H1 (cell line): Measurements from ENCODE around the gene EHBP1. TPM values are rescaled to one million over a fixed set of nuclear protein-coding genes. Genes with fewer than 3 reads are reported as not detected.

Experiments
- CTCF ChIA-PET: fragments of 300-600 bp; sonication (Branson Sonifier 250); formaldehyde crosslinking; loops from one replicate; lab custom pipeline; 2021; ENCODE audit not compliant: partially characterized antibody; lab: Charles Lee
- POLR2A ChIA-PET: fragments of 300-600 bp; sonication (Branson Sonifier 250); formaldehyde crosslinking; loops from one replicate; lab custom pipeline; 2021; ENCODE audit warnings: inconsistent platforms; ENCODE audit not compliant: partially characterized antibody; lab: Charles Lee
- DNase-seq, 2 experiments: peaks; one replicate each; pipeline versions ENCODE4 v3.0.0 to v3.0.0-alpha.2; 2010 to 2022; ENCODE audit warnings: low spot score in 2 of 2, low read depth in 1 of 2, mixed read lengths in 1 of 2
- FAIRE-seq: peaks from 2 replicates; lab custom pipeline; 2011; peaks lifted over from hg19 to GRCh38; lab: Jason Lieb, UNC
- H2AFZ ChIP-seq: 2 replicates; pipeline ENCODE4 v1.8.1; 2012; ENCODE audit warnings: low read length, inconsistent platforms
- H2AK5ac ChIP-seq: 2 replicates; pipeline ENCODE4 v1.6.1; 2013; ENCODE audit warnings: low read depth, low read length
- H2BK120ac ChIP-seq: replicated peaks from 2 replicates; pipeline ENCODE3; 2013; ENCODE audit warnings: low read depth, low read length, inconsistent platforms
- H2BK12ac ChIP-seq: 2 replicates; pipeline ENCODE4 v1.6.1; 2013; ENCODE audit warnings: low read depth, low read length
- H2BK15ac ChIP-seq: 2 replicates; pipeline ENCODE4 v1.6.1; 2013; ENCODE audit warnings: low read length
- H2BK20ac ChIP-seq: 2 replicates; pipeline ENCODE4 v1.6.1; 2013; ENCODE audit warnings: low read length
- H2BK5ac ChIP-seq: 2 replicates; pipeline ENCODE4 v1.6.1; 2013; ENCODE audit warnings: low read depth, low read length
- H3K14ac ChIP-seq: 2 replicates; pipeline ENCODE4 v1.6.1; 2013; ENCODE audit warnings: inconsistent platforms; ENCODE audit not compliant: insufficient read length
- H3K18ac ChIP-seq: 2 replicates; pipeline ENCODE4 v1.6.1; 2013; ENCODE audit warnings: low read length; ENCODE audit errors: extremely low read depth
- H3K23ac ChIP-seq: 2 replicates; pipeline ENCODE4 v1.6.1; 2013; ENCODE audit warnings: inconsistent platforms; ENCODE audit not compliant: insufficient read length
- H3K23me2 ChIP-seq: 2 replicates; pipeline ENCODE4 v1.6.1; 2013; ENCODE audit warnings: low read depth, low read length
- H3K27ac ChIP-seq: 2 replicates; pipeline ENCODE4 v1.6.1; 2011; ENCODE audit warnings: low read depth, low read length, inconsistent platforms
- H3K27me3 ChIP-seq, 4 experiments: replicated peaks in 1 of 4; 1 replicate in 1 of 4; 2 replicates in 3 of 4; pipeline versions ENCODE4 v1.6.1 to v1.8.1; 2011 to 2013; ENCODE audit warnings: low read length in 3 of 4, mild to moderate bottlenecking in 3 of 4, inconsistent platforms in 2 of 4, mixed read lengths in 2 of 4, moderate library complexity in 1 of 4; ENCODE audit not compliant: control insufficient read depth in 3 of 4, insufficient read depth in 3 of 4; ENCODE audit errors: extremely low read depth in 1 of 4
- H3K36me3 ChIP-seq, 4 experiments: 2 replicates each; pipeline versions ENCODE4 v1.6.1 to v1.8.1; 2011 to 2013; ENCODE audit warnings: mild to moderate bottlenecking in 4 of 4, low read length in 3 of 4, moderate library complexity in 2 of 4, control low read depth in 1 of 4, inconsistent platforms in 1 of 4; ENCODE audit not compliant: insufficient read depth in 4 of 4, control insufficient read depth in 2 of 4
- H3K4ac ChIP-seq: replicated peaks from 2 replicates; pipeline ENCODE3; 2013; ENCODE audit warnings: low read length, low read depth, mixed read lengths, inconsistent platforms; ENCODE audit not compliant: insufficient read length
- H3K4me1 ChIP-seq, 4 experiments: replicated peaks in 1 of 4; 1 replicate in 1 of 4; 2 replicates in 3 of 4; pipeline versions ENCODE4 v1.6.1 to v1.8.1; 2011 to 2013; ENCODE audit warnings: low read length in 3 of 4, inconsistent platforms in 2 of 4, mixed read lengths in 1 of 4; ENCODE audit not compliant: insufficient read depth in 4 of 4, control insufficient read depth in 3 of 4
- H3K4me2 ChIP-seq, 2 experiments: 2 replicates each; pipeline versions ENCODE4 v1.6.1 to v1.8.1; 2011 to 2013; ENCODE audit warnings: low read depth in 2 of 2, low read length in 2 of 2, control low read depth in 1 of 2, inconsistent platforms in 1 of 2, mild to moderate bottlenecking in 1 of 2; ENCODE audit not compliant: insufficient read depth in 1 of 2
- H3K4me3 ChIP-seq, 4 experiments: fragments of 200-600, 300-600 bp in 1 of 4; sonication (generic), shearing (Covaris generic), sonication (Bioruptor Twin) in 1 of 4; 2 replicates each; pipeline versions ENCODE4 v1.5.1 to v1.8.1; 2011 to 2016; ENCODE audit warnings: low read length in 4 of 4, low read depth in 3 of 4, control low read depth in 2 of 4, inconsistent platforms in 2 of 4, mild to moderate bottlenecking in 2 of 4, mixed read lengths in 1 of 4, moderate library complexity in 1 of 4; ENCODE audit not compliant: insufficient read depth in 2 of 4; ENCODE audit errors: extremely low read depth in 1 of 4
- H3K56ac ChIP-seq: replicated peaks from 2 replicates; pipeline ENCODE3; 2013; ENCODE audit warnings: low read depth, mild to moderate bottlenecking, mixed read lengths, low read length, inconsistent platforms; ENCODE audit not compliant: insufficient read length
- H3K79me1 ChIP-seq: 2 replicates; pipeline ENCODE4 v1.6.1; 2013; ENCODE audit warnings: low read depth, low read length, control low read depth
- H3K79me2 ChIP-seq, 2 experiments: 2 replicates each; pipeline versions ENCODE4 v1.6.1 to v1.8.1; 2012 to 2013; ENCODE audit warnings: low read length in 2 of 2, mild to moderate bottlenecking in 2 of 2, inconsistent platforms in 1 of 2; ENCODE audit not compliant: insufficient read depth in 2 of 2, control insufficient read depth in 1 of 2
- H3K9ac ChIP-seq, 4 experiments: replicated peaks in 1 of 4; 1 replicate in 1 of 4; 2 replicates in 3 of 4; pipeline versions ENCODE4 v1.6.1 to v1.8.1; 2011 to 2013; ENCODE audit warnings: low read depth in 3 of 4, low read length in 3 of 4, control low read depth in 2 of 4, mild to moderate bottlenecking in 2 of 4, moderate library complexity in 2 of 4, inconsistent platforms in 1 of 4; ENCODE audit errors: extremely low read depth in 1 of 4
- H3K9me3 ChIP-seq, 2 experiments: 2 replicates each; pipeline versions ENCODE4 v1.6.1 to v1.8.1; 2012 to 2013; ENCODE audit warnings: mild to moderate bottlenecking in 2 of 2, moderate library complexity in 2 of 2, control low read depth in 1 of 2, inconsistent platforms in 1 of 2, low read depth in 1 of 2, low read length in 1 of 2, mixed read lengths in 1 of 2; ENCODE audit not compliant: insufficient read depth in 2 of 2
- H4K20me1 ChIP-seq, 2 experiments: replicated peaks in 1 of 2; 2 replicates each; pipeline versions ENCODE3 to v1.8.1; 2011 to 2013; ENCODE audit warnings: inconsistent platforms in 2 of 2, low read length in 2 of 2, mild to moderate bottlenecking in 1 of 2; ENCODE audit not compliant: insufficient read depth in 2 of 2, control insufficient read depth in 1 of 2
- H4K5ac ChIP-seq: 2 replicates; pipeline ENCODE4 v1.6.1; 2013; ENCODE audit warnings: low read length, low read depth, mixed read lengths, inconsistent platforms; ENCODE audit not compliant: insufficient read length
- H4K8ac ChIP-seq: 2 replicates; pipeline ENCODE4 v1.8.0; 2013; ENCODE audit warnings: mild to moderate bottlenecking, moderate library complexity, low read length, inconsistent platforms; ENCODE audit not compliant: insufficient read depth; ENCODE audit errors: extremely low read depth
- H4K91ac ChIP-seq: replicated peaks from 2 replicates; pipeline ENCODE3; 2013; ENCODE audit warnings: low read length, mixed read lengths, inconsistent platforms; ENCODE audit not compliant: insufficient read length
- CTCF ChIP-seq, 3 experiments: IDR thresholded peaks; 1 replicate in 2 of 3; 2 replicates in 1 of 3; pipeline versions ENCODE4 v1.5.1 to v1.6.1; 2011; ENCODE audit warnings: low read length in 3 of 3, mild to moderate bottlenecking in 3 of 3, inconsistent platforms in 2 of 3, low read depth in 1 of 3, moderate library complexity in 1 of 3; ENCODE audit not compliant: insufficient read depth in 1 of 3; ENCODE audit errors: control extremely low read depth in 1 of 3
- EP300 ChIP-seq, 2 experiments: IDR thresholded peaks; 1 replicate in 1 of 2; 2 replicates in 1 of 2; pipeline ENCODE4 v1.6.1; 2011 to 2012; ENCODE audit warnings: low read depth in 2 of 2, low read length in 2 of 2, mild to moderate bottlenecking in 2 of 2, borderline replicate concordance in 1 of 2, inconsistent platforms in 1 of 2, moderate library complexity in 1 of 2
- FOSL1 ChIP-seq: IDR thresholded peaks from 2 replicates; pipeline ENCODE4 v1.6.1; 2011; ENCODE audit warnings: mild to moderate bottlenecking, low read depth, low read length, moderate library complexity; ENCODE audit not compliant: insufficient read depth
- GTF2F1 ChIP-seq: IDR thresholded peaks from 2 replicates; pipeline ENCODE4 v1.6.1; 2012; ENCODE audit warnings: low read depth, low read length, improper control_type of control experiment, borderline replicate concordance
- HDAC2 ChIP-seq, 2 experiments: fragments of 300-600 bp in 1 of 2; sonication (generic) in 1 of 2; IDR thresholded peaks; 2 replicates each; pipeline ENCODE4 v1.6.1; 2011 to 2012; ENCODE audit warnings: low read depth in 2 of 2, low read length in 2 of 2, mild to moderate bottlenecking in 2 of 2, moderate library complexity in 2 of 2, borderline replicate concordance in 1 of 2, inconsistent platforms in 1 of 2
- RAD21 ChIP-seq, 2 experiments: IDR thresholded peaks in 1 of 2; conservative IDR thresholded peaks in 1 of 2; 2 replicates each; pipeline ENCODE4 v1.6.1; 2011; ENCODE audit warnings: low read depth in 2 of 2, low read length in 2 of 2, improper control_type of control experiment in 1 of 2, inconsistent platforms in 1 of 2, mild to moderate bottlenecking in 1 of 2, moderate library complexity in 1 of 2
- SP2 ChIP-seq: IDR thresholded peaks from 2 replicates; pipeline ENCODE4 v1.6.1; 2012; ENCODE audit warnings: mild to moderate bottlenecking, low read length, inconsistent platforms
- TAF7 ChIP-seq: optimal IDR thresholded peaks from 2 replicates; pipeline ENCODE3; 2011; ENCODE audit warnings: low read depth, mild to moderate bottlenecking, inconsistent platforms, low read length, moderate library complexity, borderline replicate concordance
- TBP ChIP-seq: IDR thresholded peaks from 2 replicates; pipeline ENCODE4 v1.6.1; 2011; ENCODE audit warnings: low read depth, low read length, improper control_type of control experiment
- TEAD4 ChIP-seq: IDR thresholded peaks from 2 replicates; pipeline ENCODE4 v1.6.1; 2012; ENCODE audit warnings: low read depth, low read length, inconsistent platforms, mixed read lengths
- WGBS, 2 experiments: shearing (Covaris generic) in 1 of 2; methylation state at CpG; one replicate each; pipeline versions ENCODE4 v1.1.6 to v1.1.7; 2013 to 2015; ENCODE audit warnings: low lambda C conversion rate in 2 of 2, mixed read lengths in 2 of 2, inconsistent platforms in 1 of 2, low coverage in 1 of 2, missing lambda C conversion rate in 1 of 2; ENCODE audit not compliant: insufficient replicate concordance in 2 of 2, insufficient coverage in 1 of 2, insufficient read length in 1 of 2; ENCODE audit errors: extremely low coverage in 1 of 2, missing lambda C conversion rate in 1 of 2; 5-methylcytosine and 5-hydroxymethylcytosine counted together
- polyA plus RNA-seq, 7 experiments: library from polyadenylated mRNA; depleted of rRNA in 3 of 7; stranded (reverse) in 5 of 7; unstranded in 2 of 7; fragments of >200 nt in 5 of 7; fragments of 200-250 nt in 2 of 7; gene quantifications; 1 replicate in 5 of 7; 2 replicates in 1 of 7; 4 replicates in 1 of 7; pipeline versions ENCODE4 v1.2.1 to v1.2.3, GENCODE V29; 2011 to 2013; ENCODE audit warnings: missing spikeins in 2 of 7, mixed read lengths in 2 of 7
- total RNA-seq: library from RNA; stranded (reverse); fragmentation: NEBNext Ultra II Directional; extraction: Animal tissue kit (Norgen Biotek cat#: 25700); gene quantifications from 2 replicates; pipeline ENCODE4 v1.2.1, GENCODE V29; 2021

Gene EHBP1
- total and polyA plus RNA-seq, 2 of the 8 experiments (the other 6 are each of a cell fraction or from before 2014, with no cell fraction given) = 12.0 to 64.1 TPM

GRCh38 chr2:62725712-62726055 lies 20.2 kb downstream of the EHBP1 start:
- Histone ChIP-seq H3K27ac (no peak overlapping the region), H2BK12ac (no peak overlapping the region), H3K79me1 (no peaks in the 10 kb centered on the region), H3K4me1 (peaks cover 0 to 11% (median 4%) of the 10 kb centered on the region in 4 experiments; a peak in 5 of 7 replicates), H3K27me3 (no peaks in the 10 kb centered on the region), H3K23me2 (peaks cover 1% of the 10 kb centered on the region; the same call in 1 of the 2 replicates), H3K36me3 (no peaks in the 10 kb centered on the region), H4K8ac (peak overlapping the region; percentile 72; the same call in 1 of the 2 replicates), H2AFZ (no peak overlapping the region), H4K5ac (no peak overlapping the region), H4K20me1 (peaks cover 2 to 9% of the 10 kb centered on the region in 2 experiments), H2BK15ac (0 out of 2 replicates have a peak overlapping the region, but pooled peaks have one; percentile 8), H4K91ac (peak overlapping the region; percentile 59), H3K56ac (no peak overlapping the region), H3K79me2 (peaks cover 9 to 80% of the 10 kb centered on the region in 2 experiments), H2BK5ac (peak overlapping the region; percentile 73), H2AK5ac (no peak overlapping the region), H3K4ac (peak overlapping the region; percentile 59), H3K4me3 (no peak overlapping the region), H3K18ac (no peak overlapping the region), H3K9ac (no peak overlapping the region), H3K4me2 (no peak overlapping the region), H3K14ac (no peak overlapping the region), H3K23ac (no peak overlapping the region), H2BK120ac (peak overlapping the region; percentile 29), H3K9me3 (peaks cover 0 to 3% of the 10 kb centered on the region in 2 experiments; a peak in 2 of 4 replicates), H2BK20ac (peak overlapping the region; percentile 72; the same call in 1 of the 2 replicates)
- DNase-seq (no peak), FAIRE-seq (no peak)
- CTCF ChIA-PET = interaction anchor here (0.8 to 1.3 kb wide), 5 partner anchors 22 to 269 kb away, joined by 3 to 9 read pairs (median 4); no protein-coding TSS in a partner anchor
- WGBS, 2 experiments = 94% methylated on average over 3 of the region's 3 CpGs; no CpG with 5 or more reads in 1 of the 2 experiments
- POLR2A ChIA-PET = interaction anchor here (1.5 kb wide), 1 partner anchor 40 kb away, joined by 4 read pairs; no protein-coding TSS in a partner anchor
- TF ChIP-seq FOSL1 (no peak), SP2 (no peak), EP300 (IDR thresholded peaks at IDR 0.05; ENCODE audit: borderline replicate concordance in 1 of 2, low read depth in 2 of 2, low read length in 2 of 2) (no peak), HDAC2 (IDR thresholded peaks at IDR 0.05; ENCODE audit: borderline replicate concordance in 1 of 2, low read depth in 2 of 2, low read length in 2 of 2) (no peak), TBP (no peak), TAF7 (no peak), CTCF (IDR thresholded peaks at IDR 0.05; ENCODE audit: control extremely low read depth in 1 of 3, insufficient read depth in 1 of 3, low read depth in 1 of 3, low read length in 3 of 3) (no peak), GTF2F1 (no peak), TEAD4 (no peak), RAD21 (IDR thresholded peaks at IDR 0.05 in 1 of 2, conservative IDR thresholded peaks at IDR 0.05 in 1 of 2; ENCODE audit: low read depth in 2 of 2, low read length in 2 of 2) (no peak)
